Mucosa of gallbladder (tissue), 1 donor: ENCODE measurements around the gene PLSCR5. TPM values are rescaled to one million over a fixed set of nuclear protein-coding genes. Genes with fewer than 3 reads are reported as not detected.

Experiments
- DNase-seq: peaks from one replicate; pipeline ENCODE4 v3.0.0-alpha.2; 2020; ENCODE audit warnings: low spot score
- total RNA-seq: library from RNA; stranded (reverse); gene quantifications from one replicate; pipeline ENCODE4 v1.2.1, GENCODE V29; 2021
- donor health status: DM: no; HTN: no; CAD: no.

PLSCR5 gene
- total RNA-seq, 1 donor from 2014 or later = not detected

- DNase-seq = peak; percentile 91
Observed at GRCh38 chr3:146544002-146544928, 60.9 kb downstream of the PLSCR5 start, which contains the start of gene PLSCR1. PLSCR1 (minus strand) TSS chr3:146544607; CDS start chr3:146536552, 8,055 bp downstream.

- DNase-seq = no peak
Observed at GRCh38 chr3:146543461-146544001, 61.6 kb downstream of the PLSCR5 start.

GRCh38 chr3:146542978-146543377 is 62.2 kb downstream of the PLSCR5 start:
- no peak for DNase-seq

GRCh38 chr3:146542179-146542578 is 63.0 kb downstream of the PLSCR5 start:
- DNase-seq = no peak

GRCh38 chr3:146540978-146541377 is 64.2 kb downstream of the PLSCR5 start:
- DNase-seq = no peak

GRCh38 chr3:146540236-146540635 is 64.9 kb downstream of the PLSCR5 start:
- DNase-seq = no peak

GRCh38 chr3:146539315-146539714 is 65.8 kb downstream of the PLSCR5 start:
- DNase-seq = no peak

GRCh38 chr3:146537603-146538002 is 67.5 kb downstream of the PLSCR5 start:
- DNase-seq = no peak

GRCh38 chr3:146536681-146537080 is 68.5 kb downstream of the PLSCR5 start:
- no peak for DNase-seq

Other genes starting within 250 kb of the PLSCR5 start
- gene PLSCR2, start 135.8 kb downstream of the PLSCR5 start, total RNA-seq = 0.35 TPM
- 70.3 TPM for gene PLSCR1, start 60.7 kb downstream of the PLSCR5 start, total RNA-seq